Astrocyte of the spinal cord (primary cell): ENCODE results near the gene SEC22C.

Experiments used
- DNase-seq: peaks from one replicate; pipeline ENCODE4 v3.0.0; 2011; ENCODE audit warnings: low read depth, low spot score
- H3K4me3 ChIP-seq: 2 replicates; pipeline ENCODE4 v1.5.1; 2011; ENCODE audit warnings: low read depth, mild to moderate bottlenecking, low read length, moderate library complexity
- CTCF ChIP-seq: IDR thresholded peaks from 2 replicates; pipeline ENCODE4 v1.5.1; 2012; ENCODE audit warnings: low read depth, mild to moderate bottlenecking, low read length, inconsistent platforms
- in situ Hi-C: cut with HindIII; loops from 2 replicates; pipeline ENCODE4 v1.10.0; 2017; ENCODE audit warnings: low sequenced_read_pairs

Gene SEC22C

DNA sequence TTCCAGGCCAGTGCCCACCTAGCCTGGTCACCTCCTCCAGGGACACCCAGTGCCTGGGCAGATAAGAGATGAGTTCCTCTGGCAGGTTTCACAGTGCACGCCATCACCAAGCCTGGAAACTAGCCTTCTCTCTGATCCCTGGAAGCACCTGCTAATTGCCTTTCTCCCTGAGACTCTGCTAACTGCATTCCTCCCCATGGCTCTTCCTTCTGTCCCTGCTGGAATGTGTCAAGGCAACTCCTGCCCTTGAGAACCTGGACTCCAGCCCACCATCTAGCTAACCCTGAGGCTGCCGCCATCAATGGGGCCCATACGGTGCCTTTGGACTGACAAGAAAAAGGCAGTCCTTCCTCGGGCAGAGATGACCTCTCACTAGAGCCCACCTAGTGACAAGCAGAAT, 60.9 kb downstream of the SEC22C start:
- in situ Hi-C loops, result no loop called here
- no peak overlapping the region for H3K4me3 ChIP-seq
- no peak for DNase-seq
- TF ChIP-seq CTCF, result no peak

GRCh38 chr3:42520336-42520735, 61.4 kb downstream of the SEC22C start:
- no peak for TF ChIP-seq CTCF
- no peak overlapping the region for H3K4me3 ChIP-seq
- no peak for DNase-seq
- in situ Hi-C loops, result no loop called here

DNA sequence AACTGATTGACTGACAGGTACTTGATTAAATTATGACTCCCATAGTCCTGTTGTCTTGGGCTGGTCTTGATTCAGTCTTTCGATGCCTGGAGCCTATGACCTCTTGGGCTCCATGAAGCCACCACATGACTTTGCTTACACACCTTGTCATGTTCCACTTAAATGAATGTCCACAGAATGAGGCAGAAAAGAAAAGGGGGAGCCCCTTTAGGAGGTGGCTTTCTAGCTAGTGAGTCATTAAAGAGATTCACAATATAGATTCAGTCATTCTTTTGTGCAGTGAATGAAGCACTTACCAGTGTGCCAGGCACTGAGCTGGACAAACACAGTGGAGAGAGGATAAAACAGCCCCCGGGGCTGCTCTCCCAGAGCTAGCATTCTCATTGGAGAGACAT, 62.2 kb downstream of the SEC22C start:
- TF ChIP-seq CTCF, result no peak
- no peak for DNase-seq
- in situ Hi-C loops, result no loop called here
- H3K4me3 ChIP-seq, result no peak overlapping the region

GRCh38 chr3:42518800-42519567, 62.8 kb downstream of the SEC22C start:
- no peak for DNase-seq
- TF ChIP-seq CTCF, result peak; percentile 20
- in situ Hi-C loops, result no loop called here

DNA sequence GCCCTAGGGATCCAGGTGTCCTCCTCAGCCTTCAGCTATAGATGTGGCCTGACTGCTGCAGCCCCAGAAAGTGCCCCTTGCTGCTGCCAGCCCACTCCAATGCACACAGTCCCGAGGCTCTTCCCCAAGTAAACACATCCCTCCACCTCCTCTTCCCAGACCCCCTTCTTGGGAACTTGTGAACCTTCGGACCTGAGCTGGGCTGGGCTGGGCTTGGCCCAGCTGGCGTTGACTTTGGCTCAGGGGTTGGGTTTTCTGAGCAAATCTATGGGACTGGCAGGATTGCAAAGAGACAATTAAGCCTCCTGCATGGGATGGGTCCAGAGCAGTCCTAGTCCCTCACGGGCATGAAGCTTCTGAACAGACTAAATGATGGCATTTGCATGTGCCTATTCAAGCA, 64.7 kb downstream of the SEC22C start:
- in situ Hi-C loops, result no loop called here
- no peak for DNase-seq

More at GRCh38 chr3:42518800-42519567, 62.8 kb downstream of the SEC22C start:
- no peak overlapping the region for H3K4me3 ChIP-seq

DNA sequence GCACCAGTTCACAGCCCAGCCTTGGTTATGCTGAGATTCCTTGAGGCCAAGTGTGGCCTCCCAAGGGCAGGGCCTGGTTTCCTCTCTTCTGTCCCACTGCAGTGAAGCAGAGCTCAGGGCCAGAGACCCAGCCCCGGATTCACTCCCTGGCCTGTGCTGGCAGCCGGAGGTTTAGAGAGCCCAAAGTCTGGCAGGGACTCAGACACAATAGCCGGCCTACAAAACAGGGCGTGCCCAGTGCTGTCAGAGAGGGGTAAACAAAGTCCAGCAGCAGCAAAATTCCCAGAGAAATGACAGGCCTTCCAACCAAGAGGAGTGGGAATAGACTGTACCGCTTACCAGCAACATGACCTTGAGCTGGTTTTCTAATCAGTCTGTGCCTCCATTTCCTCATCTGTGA, 65.3 kb downstream of the SEC22C start:
- no peak overlapping the region for H3K4me3 ChIP-seq
- in situ Hi-C loops, result no loop called here
- no peak for DNase-seq
- TF ChIP-seq CTCF, result no peak

More for the DNA sequence above, 64.7 kb downstream of the SEC22C start:
- H3K4me3 ChIP-seq, result no peak overlapping the region
- TF ChIP-seq CTCF, result no peak
